ENCODE measurements around the gene TEX19. TPM values are rescaled to one million over a fixed set of nuclear protein-coding genes. Genes with fewer than 3 reads are reported as not detected.

Gene TEX19
- total RNA-seq, 1 donor from 2014 or later: 0.14 TPM

GRCh38 chr17:82388223-82388921, 29.3 kb downstream of the TEX19 start:
- intact Hi-C loops (cut with micrococcal nuclease): no loop called here

- intact Hi-C loops (cut with micrococcal nuclease): no loop called here
Observed at GRCh38 chr17:82388922-82389283, 29.9 kb downstream of the TEX19 start.

GRCh38 chr17:82389379-82389778, 30.3 kb downstream of the TEX19 start:
- intact Hi-C loops (cut with micrococcal nuclease): no loop called here

- intact Hi-C loops (cut with micrococcal nuclease): no loop called here
Observed at GRCh38 chr17:82390015-82390859, 31.2 kb downstream of the TEX19 start.

- intact Hi-C loops (cut with micrococcal nuclease): no loop called here
Observed at GRCh38 chr17:82390860-82391435, 31.9 kb downstream of the TEX19 start.

GRCh38 chr17:82391496-82392066, 32.5 kb downstream of the TEX19 start:
- intact Hi-C loops (cut with micrococcal nuclease): no loop called here

GRCh38 chr17:82392209-82392920, 33.3 kb downstream of the TEX19 start:
- intact Hi-C loops (cut with micrococcal nuclease): no loop called here

- intact Hi-C loops (cut with micrococcal nuclease): no loop called here
Observed at GRCh38 chr17:82392941-82393340, 33.9 kb downstream of the TEX19 start.

- intact Hi-C loops (cut with micrococcal nuclease): no loop called here
Observed at GRCh38 chr17:82394278-82394677, 35.2 kb downstream of the TEX19 start.

- intact Hi-C loops (cut with micrococcal nuclease): no loop called here
Observed at GRCh38 chr17:82396601-82397435, 37.8 kb downstream of the TEX19 start.

- intact Hi-C loops (cut with micrococcal nuclease): no loop called here
Observed at GRCh38 chr17:82397449-82398335, 38.6 kb downstream of the TEX19 start.

- intact Hi-C loops (cut with micrococcal nuclease): no loop called here
Observed at GRCh38 chr17:82399041-82399441, 40.0 kb downstream of the TEX19 start.

- intact Hi-C loops (cut with micrococcal nuclease): no loop called here
Observed at GRCh38 chr17:82399601-82400101, 40.6 kb downstream of the TEX19 start.

- intact Hi-C loops (cut with micrococcal nuclease): no loop called here
Observed at GRCh38 chr17:82400206-82400605, 41.2 kb downstream of the TEX19 start.

GRCh38 chr17:82400830-82401229, 41.8 kb downstream of the TEX19 start:
- intact Hi-C loops (cut with micrococcal nuclease): no loop called here

GRCh38 chr17:82402865-82403264, 43.8 kb downstream of the TEX19 start:
- intact Hi-C loops (cut with micrococcal nuclease): no loop called here

GRCh38 chr17:82403662-82404660, 44.9 kb downstream of the TEX19 start:
- intact Hi-C loops (cut with micrococcal nuclease): no loop called here

- intact Hi-C loops (cut with micrococcal nuclease): no loop called here
Observed at GRCh38 chr17:82405051-82405450, 46.0 kb downstream of the TEX19 start.

Data from T-helper 2 cell treated with Interferon-gamma antibody and Interleukin-4, amounts not matched to agents 100 ng/mL and 5 ng/mL, for 36 hours (primary cell).